ENCODE measurements around the gene MRPL37.

The MRPL37 gene

DNA sequence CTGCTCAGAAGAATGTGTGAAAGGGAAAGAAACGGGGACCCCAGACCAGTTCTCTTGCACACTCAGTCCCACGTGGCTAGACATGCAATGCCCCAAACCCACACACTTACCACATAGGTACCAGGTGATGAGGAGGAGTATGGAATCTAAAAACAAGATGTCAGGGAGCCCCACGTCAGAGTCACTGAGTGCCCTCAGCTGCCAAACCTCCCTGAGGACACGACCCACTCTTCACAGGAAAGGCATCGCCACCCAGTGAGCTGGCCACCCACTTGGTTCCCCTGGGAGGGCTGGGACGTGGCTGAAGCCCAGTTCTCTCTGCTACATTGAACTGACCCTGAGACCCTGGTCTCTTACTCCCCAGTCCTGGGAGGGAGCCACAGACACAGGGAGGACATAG, 41.4 kb downstream of the MRPL37 start:
- no peak for DNase-seq

DNA sequence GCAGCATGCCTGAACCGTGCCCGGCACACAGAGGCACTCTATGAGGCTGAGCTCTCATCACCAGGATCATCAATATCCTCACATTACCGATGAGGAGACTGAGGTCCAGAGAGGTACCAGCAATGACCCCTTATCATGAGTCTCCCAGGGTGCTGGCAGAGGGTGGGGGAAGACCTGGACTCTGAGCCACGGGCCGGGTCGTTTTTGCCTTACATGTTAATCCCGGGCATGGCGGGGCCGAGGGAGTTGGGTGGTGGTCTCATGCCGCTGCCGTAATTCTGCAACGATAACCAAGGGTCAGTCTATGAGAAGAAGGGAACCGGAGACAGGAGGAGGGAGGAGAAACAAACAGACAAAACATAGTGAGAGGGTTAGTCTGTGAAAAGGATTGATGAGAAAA, 43.1 kb downstream of the MRPL37 start:
- no peak for DNase-seq

DNA sequence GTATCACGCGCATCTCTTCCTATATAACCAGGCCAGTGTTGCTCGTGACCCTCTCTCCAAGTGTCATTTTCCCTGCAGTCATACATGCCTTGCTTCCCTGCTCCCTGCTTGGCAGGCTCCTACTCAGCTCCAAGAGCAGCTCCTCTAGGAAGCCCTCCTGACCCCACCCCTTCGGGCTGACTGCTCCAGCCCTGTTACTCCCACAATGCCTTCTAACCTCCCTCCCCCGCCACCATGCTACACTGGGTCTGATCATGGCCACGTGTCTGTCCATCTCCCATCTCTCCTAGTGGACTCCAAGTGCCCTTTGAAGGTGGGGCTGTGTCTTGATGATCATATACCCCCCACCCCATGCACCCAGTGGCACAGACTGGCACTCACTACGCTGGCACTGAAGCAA, 44.7 kb downstream of the MRPL37 start:
- DNase-seq = no peak

DNA sequence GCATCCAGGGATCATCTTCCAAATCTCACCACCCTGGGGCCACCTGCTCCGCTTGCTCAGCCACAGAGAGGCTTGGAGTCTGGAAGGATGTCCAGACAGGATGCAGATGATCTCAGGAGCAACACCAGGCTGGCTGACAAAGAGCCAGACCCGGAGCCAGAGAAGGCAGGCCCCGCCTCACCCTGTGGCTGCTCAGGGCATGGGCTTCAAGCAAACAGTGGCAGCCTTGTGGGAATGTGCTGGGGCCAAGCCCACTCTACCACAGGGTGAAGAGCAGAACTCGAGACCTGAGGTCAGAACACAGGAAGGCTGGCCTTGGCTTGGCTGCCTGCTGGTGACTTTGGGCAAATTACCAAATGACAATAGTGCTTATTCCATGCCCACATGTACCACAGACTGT, 45.5 kb downstream of the MRPL37 start:
- no peak for DNase-seq

DNA sequence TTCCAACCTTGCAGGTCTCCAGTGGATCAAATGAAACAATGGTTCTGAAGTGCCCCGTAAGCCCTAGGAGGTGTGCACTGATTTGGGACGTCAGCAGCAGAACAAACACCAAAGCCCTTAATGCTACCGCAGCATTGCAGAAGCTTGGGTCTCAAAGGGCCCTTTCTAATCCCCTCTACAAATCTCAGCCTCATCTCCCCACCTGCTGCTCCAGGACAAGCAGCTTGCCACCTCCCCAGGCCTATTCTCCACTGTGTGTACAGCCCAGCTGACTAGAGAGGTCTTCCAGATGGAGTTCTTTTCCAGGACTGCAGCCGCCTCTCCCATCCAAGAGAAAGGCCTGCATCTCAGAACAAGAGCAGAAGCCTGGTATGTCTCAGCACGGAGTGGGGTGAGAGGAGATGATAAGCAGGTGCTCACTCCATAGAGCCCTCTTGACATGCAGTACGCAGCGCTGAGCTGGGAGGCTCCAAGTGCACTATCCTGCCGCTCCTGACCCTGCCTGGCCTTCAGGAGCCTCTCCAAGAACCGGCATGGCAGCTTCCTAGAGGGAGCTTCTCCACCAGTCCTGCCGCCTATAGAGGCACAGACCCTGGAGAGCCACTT, 46.3 kb downstream of the MRPL37 start:
- no peak for DNase-seq

DNA sequence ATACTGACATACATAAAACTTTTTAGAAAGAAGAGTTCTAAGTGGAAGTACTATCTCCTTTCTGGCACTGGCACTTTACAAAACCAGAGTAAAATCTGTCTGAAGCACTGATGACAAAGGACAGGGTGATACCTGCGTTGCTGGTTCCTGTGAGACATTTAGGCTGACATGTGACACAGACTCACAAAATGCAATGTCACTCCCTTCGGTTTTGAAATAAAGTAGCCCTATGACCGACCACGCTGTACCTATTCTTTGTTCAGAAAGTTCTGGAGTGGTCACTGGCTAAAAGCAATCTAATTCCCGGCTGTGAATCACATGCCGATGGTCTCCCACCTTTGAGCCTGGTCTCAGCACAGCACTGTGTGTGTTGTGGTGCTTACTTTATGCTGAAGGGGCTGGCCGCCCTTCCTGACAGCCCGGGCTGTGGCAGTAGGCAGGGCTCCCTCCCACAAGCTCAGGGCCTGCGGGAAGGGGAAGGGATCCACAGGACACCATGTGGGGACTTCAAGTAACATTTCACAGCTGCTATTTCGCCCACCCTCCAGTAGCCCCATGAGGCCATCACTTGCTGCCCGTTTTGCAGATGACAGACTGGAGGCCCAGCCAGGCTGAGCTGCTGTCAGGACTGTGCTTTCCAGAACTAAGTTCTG, 48.0 kb downstream of the MRPL37 start:
- no peak for DNase-seq

DNA sequence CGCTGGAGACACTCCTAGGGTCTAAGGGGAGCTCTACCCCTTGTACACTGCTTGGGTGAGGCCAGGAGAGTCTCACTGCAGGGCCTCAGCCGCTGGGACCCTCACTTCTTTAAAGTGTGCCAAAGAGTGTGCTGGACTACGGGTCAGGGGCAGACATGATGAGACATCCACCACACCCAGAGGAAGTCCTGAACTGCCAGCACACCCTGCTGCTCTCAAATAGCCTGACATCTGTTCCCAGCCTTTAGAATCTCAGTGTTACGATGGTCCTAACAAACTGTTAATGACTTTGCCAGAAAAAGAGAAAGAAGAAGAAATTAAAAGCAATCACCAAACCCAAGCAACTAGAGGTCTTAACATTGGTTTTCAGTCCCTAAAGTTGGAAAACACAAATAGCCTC, 49.0 kb downstream of the MRPL37 start:
- DNase-seq = no peak

DNA sequence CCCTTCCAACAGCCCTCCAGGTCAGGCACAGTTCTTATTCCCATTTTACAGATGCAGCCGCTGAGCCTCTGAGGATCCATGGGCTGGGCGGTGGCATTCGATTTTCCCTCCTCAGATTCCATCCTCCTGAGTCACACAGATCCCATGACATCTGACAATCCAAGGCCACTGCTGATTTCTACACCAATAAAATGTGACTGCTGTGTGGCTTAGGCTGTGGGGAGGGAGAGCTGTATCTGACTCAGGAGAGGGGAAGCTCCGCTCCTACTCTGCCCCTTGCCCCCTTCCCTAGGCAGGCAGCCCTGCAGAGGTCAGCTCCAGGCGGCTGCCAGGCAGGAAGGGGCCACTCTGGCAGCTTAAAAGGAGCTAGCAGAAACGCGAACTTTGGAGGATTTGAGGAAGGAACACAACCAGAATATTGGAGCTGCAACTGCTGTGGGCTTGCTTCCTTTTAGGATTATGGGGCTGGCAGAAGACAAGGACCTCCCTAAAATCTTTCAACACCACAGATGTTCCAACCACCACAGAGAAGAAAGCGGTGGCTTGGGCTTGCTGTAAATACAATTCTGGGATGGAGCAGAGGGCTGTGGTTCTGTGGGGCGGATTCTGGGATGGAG, 50.0 kb downstream of the MRPL37 start:
- DNase-seq = no peak

DNA sequence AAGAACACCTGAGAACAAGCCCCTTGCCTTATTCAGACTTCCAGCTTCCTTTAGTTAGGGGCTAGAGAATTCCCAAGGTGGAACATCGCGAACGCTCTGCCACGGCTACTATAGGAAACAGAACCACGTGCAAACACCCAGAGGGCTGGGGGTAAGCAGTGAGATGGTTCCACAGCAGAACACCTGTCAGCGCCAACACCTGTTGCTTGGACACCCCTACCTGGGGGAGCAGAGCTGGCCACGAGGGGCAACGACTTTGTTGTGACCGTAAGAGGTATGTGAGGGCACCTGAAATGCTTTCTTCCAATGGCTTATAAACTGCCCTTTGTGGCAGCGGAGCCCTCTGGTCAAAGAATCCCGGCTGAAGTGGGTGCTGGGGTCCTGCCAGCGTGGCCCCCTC, 50.7 kb downstream of the MRPL37 start:
- DNase-seq = no peak

DNA sequence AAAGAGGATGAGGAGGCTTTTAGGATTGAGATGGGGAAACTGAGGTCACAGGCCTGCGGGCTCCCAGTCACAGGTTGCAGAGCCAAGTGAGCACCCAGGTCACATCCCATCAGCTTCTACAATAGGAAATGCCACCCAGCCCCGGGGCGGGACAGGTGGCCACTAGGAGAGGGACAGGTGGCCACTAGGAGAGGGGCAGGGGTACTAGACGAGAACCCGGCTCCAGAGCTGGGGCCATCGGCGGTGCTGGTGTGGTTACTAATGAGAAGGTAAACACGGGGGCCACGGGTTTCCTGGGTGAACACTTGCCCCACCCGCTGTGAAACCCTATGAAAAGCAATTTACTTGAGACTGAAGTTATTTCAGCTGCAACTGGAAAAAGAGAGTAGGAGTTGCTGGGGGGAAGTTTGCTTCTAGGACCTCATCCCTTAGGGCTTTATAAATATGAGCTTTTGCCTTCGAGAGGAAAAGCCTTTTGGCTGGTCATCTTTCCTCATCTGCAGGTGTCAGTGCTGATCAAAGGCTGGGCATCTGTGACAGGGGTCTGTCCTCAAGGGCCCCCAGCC, 52.5 kb downstream of the MRPL37 start:
- DNase-seq = no peak

DNA sequence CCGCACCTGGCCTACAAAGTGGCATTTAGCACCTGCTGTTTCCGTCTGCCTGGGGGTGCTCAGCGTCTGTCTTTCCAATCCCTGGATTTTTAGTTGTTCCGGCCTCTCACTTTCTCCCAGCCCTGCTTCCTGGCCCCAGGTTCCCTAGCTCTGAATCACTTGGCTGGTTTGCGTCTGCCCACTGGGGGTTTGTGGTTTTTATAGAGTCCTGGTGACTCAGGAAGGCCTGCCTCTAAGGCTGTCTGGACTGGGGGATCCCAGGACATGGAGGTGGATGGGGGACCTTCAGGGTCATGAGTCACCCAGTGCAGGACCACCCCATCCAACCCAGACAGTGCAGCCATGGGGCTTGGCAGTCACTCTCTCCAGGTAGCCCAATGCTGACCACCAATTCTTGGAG, 53.5 kb downstream of the MRPL37 start:
- no peak for DNase-seq

DNA sequence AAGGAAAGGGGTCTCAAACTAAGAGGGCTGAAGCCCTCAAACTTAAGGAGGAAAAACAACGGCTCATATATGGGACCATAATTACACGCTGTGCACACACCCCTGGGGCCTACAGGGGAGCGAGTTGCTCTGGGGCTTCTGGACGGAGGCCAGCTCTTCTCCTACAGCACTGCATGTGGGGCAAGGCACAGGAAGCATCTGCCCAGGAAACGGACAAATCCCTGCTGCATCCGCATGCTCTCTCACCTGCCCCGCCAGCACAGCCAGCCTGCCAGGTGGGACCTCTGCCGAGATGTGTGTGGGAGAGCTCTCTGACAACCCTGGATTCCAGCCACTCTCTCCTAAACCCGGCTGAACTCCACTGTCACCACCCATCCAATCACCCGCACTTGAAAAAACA, 54.1 kb downstream of the MRPL37 start:
- DNase-seq = no peak

DNA sequence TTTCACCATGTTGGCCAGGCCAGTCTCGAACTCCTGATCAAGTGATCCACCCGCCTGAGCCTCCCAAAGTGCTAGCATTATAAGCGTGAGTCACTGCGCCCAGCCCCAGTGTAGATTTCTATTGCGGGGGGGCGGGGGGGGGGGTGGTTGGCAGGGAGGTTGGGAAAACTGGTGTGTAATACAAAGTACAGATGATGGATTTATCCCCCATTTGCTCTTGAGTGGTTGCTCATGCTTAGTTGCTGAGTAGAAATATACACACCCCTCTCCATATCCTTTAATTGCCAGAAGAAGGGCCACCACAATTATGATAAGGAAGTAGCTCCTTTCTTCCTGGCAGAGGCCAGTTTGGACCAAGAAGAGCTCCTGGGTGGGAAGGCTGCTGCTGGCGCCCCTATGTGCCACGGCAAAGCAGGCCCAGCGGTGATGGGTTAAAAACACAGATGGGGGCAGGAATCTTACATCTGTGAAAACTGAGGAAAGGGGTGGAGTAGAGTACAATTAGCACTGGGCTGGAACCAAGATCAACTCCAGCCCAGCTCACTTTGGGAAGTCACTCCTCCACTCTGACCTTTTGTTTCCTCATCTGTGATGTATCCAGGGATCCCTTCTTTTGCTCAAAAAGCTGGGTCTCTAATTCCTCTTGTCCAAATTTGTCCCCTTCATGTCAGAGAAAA, 55.2 kb downstream of the MRPL37 start:
- no peak for DNase-seq

DNA sequence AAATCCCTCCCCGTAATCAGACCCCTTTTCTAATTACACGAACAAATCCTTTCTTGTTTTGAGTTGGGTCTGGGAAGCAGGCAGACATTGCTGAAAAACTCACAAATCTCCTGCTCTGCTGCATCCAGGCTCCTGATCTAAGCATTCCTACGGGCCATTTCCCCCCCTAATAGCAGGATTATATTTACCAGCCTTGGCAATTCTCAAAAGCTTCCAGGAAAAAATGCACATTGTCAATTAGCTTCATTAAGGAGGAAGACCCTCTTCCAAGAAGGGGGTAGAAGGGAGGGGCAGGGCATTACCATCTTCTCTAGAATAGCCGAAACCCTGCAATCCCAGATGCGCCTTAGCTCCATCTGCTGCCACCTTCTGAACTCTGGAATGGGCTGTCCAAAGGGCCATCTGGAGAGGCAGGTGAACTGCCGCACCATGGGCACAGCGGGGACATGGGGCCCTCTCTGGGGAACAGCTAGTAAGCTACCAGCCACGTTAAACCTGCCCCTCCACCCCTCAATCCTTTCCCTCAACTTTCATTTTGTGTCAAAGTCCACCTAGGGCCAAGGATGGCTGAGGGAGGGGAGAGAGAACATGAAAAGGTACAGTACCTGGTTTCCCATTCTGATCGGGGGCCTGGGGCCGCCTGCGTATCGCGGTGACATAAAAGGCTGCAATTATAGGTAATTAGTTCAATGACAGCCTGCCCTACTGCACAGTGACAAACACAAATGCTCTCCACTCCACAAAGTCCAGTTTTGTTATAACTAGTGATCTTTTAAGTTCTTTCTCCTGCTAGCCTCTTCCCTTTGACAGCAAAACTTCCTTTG, 56.8 kb downstream of the MRPL37 start:
- DNase-seq = no peak

DNA sequence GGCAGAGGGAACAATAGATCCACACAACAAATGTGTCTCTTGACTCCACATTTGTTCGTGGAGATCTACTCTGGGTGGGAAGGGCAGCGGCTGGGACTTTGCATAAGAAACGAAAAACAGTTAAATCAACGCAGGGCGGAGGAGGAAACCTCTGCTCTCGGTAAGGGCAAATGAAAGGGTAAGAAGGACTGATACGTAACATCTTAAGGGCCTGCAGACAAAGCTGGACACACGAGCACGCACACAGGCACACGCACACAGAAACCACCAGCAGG, 57.3 kb downstream of the MRPL37 start:
- DNase-seq = no peak

DNA sequence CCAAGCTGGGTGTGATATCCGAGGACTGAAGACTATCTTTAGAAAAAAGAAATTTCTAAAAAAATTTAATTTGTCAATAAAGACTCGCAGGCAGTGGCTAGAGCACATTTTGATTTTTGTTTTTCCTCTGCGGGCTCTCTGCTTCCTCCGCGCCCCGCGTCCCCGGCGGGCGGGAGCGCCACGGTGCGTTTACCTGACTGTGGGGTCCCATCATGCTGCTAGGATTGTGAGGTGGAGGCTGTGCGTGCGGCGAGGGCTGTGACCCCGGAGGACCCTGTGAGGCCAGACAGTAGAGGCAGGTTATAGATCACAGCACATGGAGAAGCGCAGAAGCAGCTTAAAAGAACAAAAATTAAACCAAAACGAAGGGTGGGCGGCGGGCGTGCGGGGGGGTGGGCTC, 57.9 kb downstream of the MRPL37 start:
- no peak for DNase-seq

DNA sequence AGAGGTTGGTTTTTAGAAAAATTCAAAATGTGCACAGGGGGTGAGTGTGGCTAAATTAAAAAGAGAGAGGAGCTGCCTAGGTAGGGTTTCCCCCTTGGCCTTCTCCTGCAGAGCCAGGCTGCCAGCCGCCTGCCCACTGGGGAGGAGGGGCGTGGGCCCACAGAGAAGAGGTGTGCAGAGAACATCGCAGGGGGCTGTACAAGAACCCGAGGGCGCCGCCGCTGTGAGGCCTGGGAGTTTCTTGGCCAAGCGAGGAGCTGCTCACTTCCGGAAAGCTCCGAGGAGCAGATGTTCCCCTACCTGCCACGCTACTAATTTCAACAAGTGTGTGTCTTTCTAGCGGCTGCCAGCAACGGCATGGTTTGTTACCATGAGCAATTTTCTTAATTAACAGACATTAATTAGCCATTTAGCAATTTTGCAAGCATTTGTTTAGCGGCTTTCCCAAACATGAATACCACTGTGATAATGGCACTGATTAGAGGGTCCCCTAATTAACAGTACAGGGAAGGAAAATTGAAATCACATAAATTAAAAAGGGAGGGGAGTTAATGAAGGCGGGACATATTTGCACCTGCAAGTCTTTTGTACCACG, 59.7 kb downstream of the MRPL37 start:
- no peak for DNase-seq

DNA sequence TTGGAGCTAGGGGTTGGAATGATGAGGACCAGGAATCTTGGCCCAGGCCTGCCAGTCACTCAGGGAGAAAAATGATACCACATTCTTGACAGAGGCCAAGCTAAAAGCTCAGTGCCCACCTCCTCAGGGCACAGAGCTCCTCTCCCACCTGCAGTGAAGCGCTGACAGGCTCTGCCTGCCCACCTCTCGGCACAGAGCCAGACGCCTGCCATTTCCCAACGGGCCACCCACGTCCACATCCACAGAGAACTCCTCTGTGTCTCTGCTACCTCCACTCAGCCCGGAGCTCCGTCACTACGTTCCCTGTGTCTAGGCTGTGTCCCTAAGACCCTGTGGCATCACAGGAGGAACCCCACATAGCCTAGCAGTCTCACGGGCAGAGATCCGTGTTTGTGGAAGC, 60.8 kb downstream of the MRPL37 start:
- DNase-seq = no peak

DNA sequence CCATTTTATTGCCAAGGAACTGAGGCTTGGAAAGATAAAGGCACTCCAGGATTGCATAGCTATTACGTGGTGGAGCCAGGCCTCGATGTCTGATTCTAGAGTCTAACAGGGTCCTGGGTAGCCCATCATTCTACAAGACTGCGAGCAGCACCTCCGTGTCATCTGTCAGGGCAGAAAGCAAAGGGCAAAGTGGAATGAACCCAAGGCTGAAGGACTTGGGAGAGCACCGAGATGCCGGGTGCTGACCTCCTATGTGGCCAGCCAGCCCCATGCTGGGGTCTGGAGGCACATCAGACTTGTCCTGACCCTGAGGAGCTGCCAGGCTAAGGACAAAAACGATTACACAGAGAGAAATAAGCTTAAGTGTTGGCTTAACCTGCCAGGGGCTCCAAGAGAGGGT, 62.3 kb downstream of the MRPL37 start:
- DNase-seq = no peak

DNA sequence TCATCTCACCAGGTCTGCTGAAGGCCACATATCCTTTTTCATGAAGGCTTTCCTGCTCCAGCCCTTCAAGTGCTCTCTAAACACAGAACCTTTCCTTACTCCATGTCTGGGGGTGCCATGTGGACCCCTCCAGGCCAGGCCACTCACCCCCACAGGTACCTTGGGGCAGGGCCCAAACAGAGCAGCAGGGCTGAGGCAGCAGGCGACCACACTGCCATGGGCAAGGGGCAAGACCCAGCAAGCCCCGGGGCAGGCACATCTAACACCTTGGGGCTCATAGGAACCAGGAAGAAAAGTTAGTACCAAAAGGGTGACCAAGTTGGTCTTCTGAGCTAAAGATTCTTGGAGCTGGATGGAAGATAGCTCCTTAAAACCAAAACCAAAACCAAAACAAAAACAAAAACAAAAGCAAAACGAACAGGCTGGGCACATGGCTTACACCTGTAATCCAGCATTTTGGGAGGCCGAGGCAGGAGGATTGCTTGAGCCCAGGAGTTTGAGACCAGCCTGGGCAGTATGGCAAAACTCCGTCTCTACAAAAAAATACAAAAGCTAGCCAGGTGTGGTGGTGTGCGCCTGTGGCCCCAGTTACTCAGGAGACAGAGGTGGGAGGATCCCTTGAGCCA, 63.7 kb downstream of the MRPL37 start:
- no peak for DNase-seq

DNA sequence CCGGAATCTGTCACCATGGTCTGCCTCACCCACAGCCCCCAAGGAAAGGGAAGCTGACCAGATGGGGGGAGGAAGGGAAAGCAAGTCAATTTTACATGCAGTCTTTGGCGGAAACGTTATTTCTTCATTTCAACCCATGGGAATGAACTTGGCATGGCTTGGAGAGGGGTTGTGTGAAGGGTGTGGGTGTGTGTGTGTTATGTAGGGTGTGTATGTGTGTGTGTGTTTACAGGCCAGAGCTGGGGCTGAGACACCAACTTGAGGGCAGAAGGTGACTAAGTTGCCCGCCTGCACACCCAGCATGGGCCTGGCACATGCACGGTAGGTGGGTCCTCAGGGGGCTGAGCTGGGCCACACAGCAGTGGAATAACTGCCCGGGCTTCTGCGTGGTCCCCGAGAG, 65.2 kb downstream of the MRPL37 start:
- DNase-seq = no peak

DNA sequence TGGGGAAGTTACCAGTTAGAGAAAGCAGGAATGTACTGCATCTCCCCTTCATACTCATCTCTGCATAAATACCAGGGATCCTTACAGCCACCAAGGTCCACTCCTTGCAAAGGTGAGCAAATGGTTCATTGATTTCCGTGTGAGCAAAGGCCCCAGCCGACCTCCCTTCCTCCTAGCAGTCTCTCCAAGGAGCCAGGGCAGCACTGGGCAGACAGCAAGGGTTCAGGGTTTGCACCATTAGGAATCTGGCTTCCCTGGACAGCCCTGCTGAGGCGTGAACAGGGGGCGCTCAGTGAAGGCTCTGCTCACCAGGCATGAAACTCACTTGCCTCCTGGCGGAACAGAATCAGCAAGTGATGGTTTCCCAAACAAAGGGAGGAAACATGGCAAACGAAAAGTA, 65.7 kb downstream of the MRPL37 start:
- no peak for DNase-seq
